Endodermal cell (in vitro differentiated cells): ENCODE data around the gene CBX7. TPM values are rescaled to one million over a fixed set of nuclear protein-coding genes. Genes with fewer than 3 reads are reported as not detected.

ENCODE experiments used
- DNase-seq: peaks from one replicate; pipeline ENCODE4 v3.0.0-alpha.2; 2017
- H3K27ac ChIP-seq: 2 replicates; pipeline ENCODE4 v1.5.1; 2013; ENCODE audit warnings: mild to moderate bottlenecking, low read depth, low read length, moderate library complexity
- H3K27me3 ChIP-seq: 2 replicates; pipeline ENCODE4 v1.6.1; 2013; ENCODE audit warnings: mild to moderate bottlenecking, low read length, moderate library complexity; ENCODE audit not compliant: insufficient read depth, control insufficient read depth, poor library complexity, severe bottlenecking
- H3K36me3 ChIP-seq: 2 replicates; pipeline ENCODE4 v1.7.0; 2013; ENCODE audit warnings: mild to moderate bottlenecking, low read length, moderate library complexity; ENCODE audit not compliant: control insufficient read depth, insufficient read depth
- H3K4me1 ChIP-seq: one replicate; pipeline ENCODE4 v1.7.0; 2013; ENCODE audit warnings: low read length; ENCODE audit not compliant: control insufficient read depth, insufficient read depth
- H3K4me3 ChIP-seq: 2 replicates; pipeline ENCODE4 v1.5.1; 2013; ENCODE audit warnings: mild to moderate bottlenecking, low read length, moderate library complexity
- H3K9ac ChIP-seq: 2 replicates; pipeline ENCODE4 v1.6.1; 2013; ENCODE audit warnings: mild to moderate bottlenecking, low read length, moderate library complexity; ENCODE audit not compliant: poor library complexity, severe bottlenecking; ENCODE audit errors: extremely low read depth
- H3K9me3 ChIP-seq: 2 replicates; pipeline ENCODE4 v1.6.1; 2013; ENCODE audit warnings: mild to moderate bottlenecking, low read length, moderate library complexity; ENCODE audit not compliant: control insufficient read depth
- H3K27ac Mint-ChIP-seq: 2 replicates; pipeline ENCODE4 v1.8.0; 2020; ENCODE audit warnings: mixed read lengths
- H3K27me3 Mint-ChIP-seq: 2 replicates; pipeline ENCODE4 v1.8.0; 2021; ENCODE audit warnings: mild to moderate bottlenecking, mixed read lengths; ENCODE audit not compliant: insufficient read depth
- H3K36me3 Mint-ChIP-seq: 2 replicates; pipeline ENCODE4 v1.8.0; 2020; ENCODE audit warnings: low read depth, mixed read lengths
- H3K4me1 Mint-ChIP-seq: 2 replicates; pipeline ENCODE4 v1.8.0; 2020; ENCODE audit warnings: mixed read lengths
- H3K4me3 Mint-ChIP-seq: 2 replicates; pipeline ENCODE4 v1.8.0; 2020; ENCODE audit warnings: mild to moderate bottlenecking, moderate library complexity, mixed read lengths
- H3K9me3 Mint-ChIP-seq: 2 replicates; pipeline ENCODE4 v1.8.0; 2020; ENCODE audit warnings: mild to moderate bottlenecking, mixed read lengths
- WGBS, 2 experiments: methylation state at CpG; one replicate each; pipeline versions ENCODE4 v1.1.5 to v1.1.7; 2013; ENCODE audit warnings: missing lambda C conversion rate in 2 of 2, mixed read lengths in 1 of 2; ENCODE audit not compliant: insufficient coverage in 1 of 2, insufficient read length in 1 of 2; 5-methylcytosine and 5-hydroxymethylcytosine counted together
- total RNA-seq, 2 donors: library from RNA; stranded (reverse); fragmentation: NEBNext Ultra II Directional in 1 of 2; extraction: Animal tissue kit (Norgen Biotek cat#: 25700) in 1 of 2; gene quantifications; 2 replicates in 1 of 2; 3 replicates in 1 of 2; pipeline ENCODE4 v1.2.1, GENCODE V29; 2021
- TF ChIP-seq, protein P1 (sequence below): fragments of 200-600 bp; sonication (generic); conservative IDR thresholded peaks from 2 replicates; pipeline ENCODE4 v1.5.0; 2021; ENCODE audit warnings: antibody characterized with exemption, mild to moderate bottlenecking

CBX7 gene
- total RNA-seq, 2 donors from 2014 or later: 14.2 to 22.0 TPM

- H3K36me3 ChIP-seq: no peaks in the 10 kb centered on the region
- H3K9ac ChIP-seq: no peak overlapping the region
- H3K4me3 Mint-ChIP-seq: no peak overlapping the region
- H3K4me1 ChIP-seq: peaks cover 24% of the 10 kb centered on the region
- H3K36me3 Mint-ChIP-seq: no peaks in the 10 kb centered on the region
- WGBS, 2 experiments: 84% methylated on average over 16 of the region's 16 CpGs
- DNase-seq: peak; percentile 77
- no peak overlapping the region for H3K27ac ChIP-seq
- H3K9me3 Mint-ChIP-seq: no peaks in the 10 kb centered on the region
- no peak overlapping the region for H3K27ac Mint-ChIP-seq
- TF ChIP-seq, protein P1, sequence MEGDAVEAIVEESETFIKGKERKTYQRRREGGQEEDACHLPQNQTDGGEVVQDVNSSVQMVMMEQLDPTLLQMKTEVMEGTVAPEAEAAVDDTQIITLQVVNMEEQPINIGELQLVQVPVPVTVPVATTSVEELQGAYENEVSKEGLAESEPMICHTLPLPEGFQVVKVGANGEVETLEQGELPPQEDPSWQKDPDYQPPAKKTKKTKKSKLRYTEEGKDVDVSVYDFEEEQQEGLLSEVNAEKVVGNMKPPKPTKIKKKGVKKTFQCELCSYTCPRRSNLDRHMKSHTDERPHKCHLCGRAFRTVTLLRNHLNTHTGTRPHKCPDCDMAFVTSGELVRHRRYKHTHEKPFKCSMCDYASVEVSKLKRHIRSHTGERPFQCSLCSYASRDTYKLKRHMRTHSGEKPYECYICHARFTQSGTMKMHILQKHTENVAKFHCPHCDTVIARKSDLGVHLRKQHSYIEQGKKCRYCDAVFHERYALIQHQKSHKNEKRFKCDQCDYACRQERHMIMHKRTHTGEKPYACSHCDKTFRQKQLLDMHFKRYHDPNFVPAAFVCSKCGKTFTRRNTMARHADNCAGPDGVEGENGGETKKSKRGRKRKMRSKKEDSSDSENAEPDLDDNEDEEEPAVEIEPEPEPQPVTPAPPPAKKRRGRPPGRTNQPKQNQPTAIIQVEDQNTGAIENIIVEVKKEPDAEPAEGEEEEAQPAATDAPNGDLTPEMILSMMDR: peak; percentile 49
- H3K27me3 Mint-ChIP-seq: peaks cover 19% of the 10 kb centered on the region
- H3K4me3 ChIP-seq: no peak overlapping the region
- H3K9me3 ChIP-seq: no peaks in the 10 kb centered on the region
- H3K27me3 ChIP-seq: peaks cover 24% of the 10 kb centered on the region
- peaks cover 16% of the 10 kb centered on the region for H3K4me1 Mint-ChIP-seq
These were observed 2.3 kb downstream of the CBX7 start for GRCh38 chr22:39149915-39150847.

GRCh38 chr22:39148727-39149535 is 3.5 kb downstream of the CBX7 start:
- H3K36me3 ChIP-seq: no peaks in the 10 kb centered on the region
- peaks cover 30% of the 10 kb centered on the region for H3K4me1 ChIP-seq
- Mint-ChIP-seq H3K4me1 (peaks cover 24% of the 10 kb centered on the region), H3K9me3 (no peaks in the 10 kb centered on the region), H3K36me3 (no peaks in the 10 kb centered on the region), H3K27me3 (peaks cover 9% of the 10 kb centered on the region), H3K27ac (no peak overlapping the region), H3K4me3 (no peak overlapping the region)
- TF ChIP-seq, protein P1: no peak
- 77 to 79% methylated on average over 3 to 9 of the region's 9 CpGs for WGBS, 2 experiments
- H3K4me3 ChIP-seq: no peak overlapping the region
- no peak overlapping the region for H3K27ac ChIP-seq
- H3K9ac ChIP-seq: no peak overlapping the region
- H3K27me3 ChIP-seq: peaks cover 11% of the 10 kb centered on the region
- DNase-seq: peak; percentile 86
- no peaks in the 10 kb centered on the region for H3K9me3 ChIP-seq

DNA sequence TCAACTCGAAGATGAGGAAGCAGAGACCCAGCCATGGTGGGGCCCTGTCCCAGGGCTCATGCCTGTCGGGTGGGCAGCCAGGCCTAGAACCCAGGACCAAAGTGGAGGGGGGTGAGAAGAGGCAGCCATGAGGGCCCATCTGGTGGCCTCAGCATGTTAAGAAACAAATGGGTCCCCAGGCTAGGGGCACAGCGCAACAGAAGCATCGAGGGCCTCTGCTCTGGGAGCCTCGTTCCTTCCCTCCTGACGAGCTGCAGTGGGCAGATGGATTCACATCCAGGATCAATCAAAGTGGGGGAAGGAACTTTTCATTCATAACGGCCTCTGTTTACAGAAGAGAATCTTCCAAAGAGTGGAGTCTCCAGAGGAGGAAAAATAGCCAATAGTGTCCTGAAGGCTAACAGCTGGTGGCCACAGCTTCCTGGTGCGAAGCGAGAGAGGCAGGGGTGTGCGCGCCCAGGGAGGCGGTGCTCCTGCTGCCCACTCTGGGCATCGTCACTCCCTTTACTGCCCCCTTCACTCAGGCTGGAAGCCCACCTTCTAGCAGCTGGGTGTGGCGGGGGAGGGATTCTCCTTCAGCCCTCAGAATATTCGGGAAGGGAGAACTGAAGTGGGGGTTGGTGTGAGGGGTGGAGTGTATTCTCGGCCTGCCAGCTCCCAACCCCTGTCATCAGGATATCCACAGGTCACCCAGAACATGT is 4.3 kb downstream of the CBX7 start:
- H3K4me1 Mint-ChIP-seq: peaks cover 27% of the 10 kb centered on the region
- peak overlapping the region; percentile 77 for H3K27ac Mint-ChIP-seq
- H3K36me3 ChIP-seq: no peaks in the 10 kb centered on the region
- peaks cover 4% of the 10 kb centered on the region for H3K27me3 ChIP-seq
- H3K4me3 Mint-ChIP-seq: peak overlapping the region; percentile 36
- no peak overlapping the region for H3K27ac ChIP-seq
- H3K4me1 ChIP-seq: peaks cover 30% of the 10 kb centered on the region
- peak; percentile 41 for DNase-seq
- WGBS, 2 experiments: 84 to 85% methylated on average over 6 to 15 of the region's 16 CpGs
- H3K36me3 Mint-ChIP-seq: no peaks in the 10 kb centered on the region
- no peaks in the 10 kb centered on the region for H3K9me3 ChIP-seq
- H3K9me3 Mint-ChIP-seq: no peaks in the 10 kb centered on the region
- TF ChIP-seq, protein P1: no peak
- peaks cover 2% of the 10 kb centered on the region for H3K27me3 Mint-ChIP-seq
- H3K4me3 ChIP-seq: peak overlapping the region; percentile 10
- no peak overlapping the region for H3K9ac ChIP-seq
